T1000 (cell line): ENCODE data around the gene DDX41.

ENCODE experiments used
- DNase-seq: peaks from one replicate; lab custom pipeline; 2025; ENCODE audit warnings: mixed read lengths; lab: John Stamatoyannopoulos, UW

Gene DDX41

DNA sequence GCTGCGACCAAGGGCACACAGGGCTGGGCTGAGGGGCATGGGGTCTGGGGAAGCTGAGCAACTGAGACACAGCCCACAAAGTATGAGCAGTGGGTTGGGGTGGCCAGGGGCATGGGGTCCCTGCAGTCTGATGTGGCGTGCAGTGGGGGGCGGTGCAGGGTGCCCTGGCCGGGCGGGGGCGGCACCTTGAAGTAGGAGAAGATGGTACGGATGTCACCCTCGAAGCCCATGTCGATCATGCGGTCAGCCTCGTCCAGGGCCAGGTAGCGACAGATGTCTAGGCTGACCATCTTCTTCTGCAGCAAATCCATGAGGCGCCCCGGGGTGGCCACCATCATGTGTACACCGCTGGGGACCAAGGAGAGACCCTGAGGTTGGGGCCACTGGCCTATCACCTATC, 3.3 kb downstream of the DDX41 start:
- no peak for DNase-seq

DNA sequence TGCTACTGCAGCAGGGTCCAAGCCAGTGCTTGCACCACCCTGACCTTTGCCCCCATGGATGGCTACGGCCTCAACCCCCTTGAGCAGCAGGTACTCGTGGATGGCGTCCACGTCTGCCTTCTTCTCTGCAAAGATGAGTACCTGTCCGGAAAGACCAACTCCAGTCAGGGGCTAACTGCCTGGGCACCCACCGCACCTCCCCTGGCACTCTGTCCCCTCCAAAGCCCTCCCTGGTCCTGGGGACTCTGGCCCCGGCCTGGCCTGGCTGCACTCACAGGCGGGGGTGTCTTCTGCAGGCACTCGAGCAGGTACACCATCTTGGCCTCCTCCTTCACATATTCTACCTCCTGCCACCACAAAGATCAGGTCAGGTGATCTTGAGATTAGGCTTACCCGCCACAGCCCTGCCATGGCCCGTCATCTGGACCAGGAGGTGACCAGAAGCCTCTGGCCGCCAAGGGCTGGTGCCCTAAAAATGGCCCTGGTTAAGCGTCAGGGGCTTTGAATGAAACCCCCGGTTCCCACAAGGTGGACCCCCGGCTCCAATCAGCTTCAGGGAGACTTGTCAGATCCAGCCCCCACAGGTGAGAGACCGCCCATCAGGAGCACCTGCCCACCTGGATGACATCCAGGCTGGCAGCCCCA, 3.9 kb downstream of the DDX41 start:
- DNase-seq = no peak

- DNase-seq = no peak
These were observed 4.7 kb downstream of the DDX41 start for GRCh38 chr5:177511796-177512675.

- no peak for DNase-seq
These were observed 5.6 kb downstream of the DDX41 start for GRCh38 chr5:177511181-177511580.

GRCh38 chr5:177510567-177511053, 6.2 kb downstream of the DDX41 start:
- DNase-seq = no peak

GRCh38 chr5:177509991-177510566, 6.7 kb downstream of the DDX41 start:
- DNase-seq = no peak

- no peak for DNase-seq
These were observed 7.3 kb downstream of the DDX41 start, which contains the start of gene DOK3 for GRCh38 chr5:177509381-177509951. Gene DOK3 (minus strand): TSS chr5:177509826. CDS start chr5:177509540, 286 bp downstream.

DNA sequence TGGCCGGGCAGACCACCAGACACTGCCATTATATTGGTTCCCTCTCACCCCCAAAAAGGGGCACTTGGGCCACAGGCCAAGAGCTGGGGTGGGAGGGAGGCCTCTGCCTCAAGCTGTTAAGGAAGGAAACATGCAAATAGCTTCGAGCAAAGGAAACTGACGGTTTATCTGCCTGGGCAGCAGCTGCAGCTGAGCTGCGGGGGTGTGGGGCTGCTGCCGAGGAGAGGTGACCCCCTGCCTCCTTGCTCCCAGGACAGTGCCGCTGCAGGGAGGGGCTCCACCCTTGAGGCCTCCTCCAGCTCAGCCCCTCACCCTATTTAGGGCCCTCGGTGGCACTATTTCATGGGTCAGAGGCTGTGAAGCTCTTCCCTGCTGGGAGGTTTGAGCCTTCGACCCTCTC, 7.9 kb downstream of the DDX41 start:
- DNase-seq = no peak

- DNase-seq = no peak
These were observed 8.5 kb downstream of the DDX41 start for GRCh38 chr5:177508221-177508611.

- DNase-seq = no peak
These were observed 9.1 kb downstream of the DDX41 start for GRCh38 chr5:177507596-177508220.

- no peak for DNase-seq
These were observed 9.6 kb downstream of the DDX41 start for GRCh38 chr5:177507165-177507564.

GRCh38 chr5:177505075-177505474, 11.7 kb downstream of the DDX41 start:
- DNase-seq = no peak

DNA sequence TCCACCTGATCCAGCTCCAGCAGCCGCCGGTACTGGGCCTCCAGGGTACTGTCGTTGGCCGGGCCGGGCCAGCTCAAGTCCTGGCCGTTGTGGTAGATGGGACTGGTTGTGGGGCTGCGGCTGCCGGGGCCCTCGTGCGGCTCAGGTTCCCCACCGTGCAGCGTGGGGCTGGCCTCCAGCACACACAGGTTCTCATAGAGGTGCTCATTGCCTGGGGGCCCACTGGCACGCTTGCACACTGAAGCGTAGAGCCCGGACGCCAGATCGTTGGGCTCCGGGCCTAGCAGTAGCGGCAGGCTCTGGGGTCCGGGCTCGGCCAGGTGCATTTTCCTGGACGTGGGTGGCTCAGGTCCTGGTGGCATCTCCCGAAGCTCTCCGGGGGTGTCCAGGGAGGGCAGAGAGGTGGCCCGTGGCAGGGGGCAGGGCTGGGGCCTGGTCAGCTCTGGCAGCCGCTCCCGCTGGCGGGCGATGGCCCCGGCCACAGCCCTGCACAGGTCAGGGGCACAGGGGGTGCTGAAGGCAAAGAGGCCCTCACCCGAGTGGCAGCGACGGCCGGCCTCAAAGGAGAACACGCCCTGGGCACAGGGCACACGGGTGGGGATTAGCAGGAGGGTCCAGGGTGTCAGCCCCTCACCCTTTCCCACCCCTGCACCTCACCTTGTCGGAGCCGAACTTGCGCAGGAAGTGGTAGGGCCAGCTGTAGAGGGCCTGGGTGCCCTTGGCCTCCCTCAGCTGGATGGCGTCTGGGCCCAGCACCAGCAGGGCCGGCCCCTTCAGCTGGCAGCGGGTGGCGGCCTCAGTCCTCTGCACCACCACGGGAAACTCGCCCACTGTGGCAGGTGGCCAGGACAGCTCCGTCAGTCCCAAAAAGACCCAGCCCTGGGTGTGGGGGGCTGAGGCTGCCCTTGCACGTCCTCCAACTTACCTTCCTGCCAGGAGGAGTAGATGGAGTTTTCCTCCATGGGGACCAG, 12.4 kb downstream of the DDX41 start:
- no peak for DNase-seq

GRCh38 chr5:177503351-177504085, 13.2 kb downstream of the DDX41 start:
- DNase-seq = no peak

- DNase-seq = no peak
These were observed 13.9 kb downstream of the DDX41 start for GRCh38 chr5:177502886-177503285.

GRCh38 chr5:177501874-177502678, 14.7 kb downstream of the DDX41 start:
- no peak for DNase-seq

DNA sequence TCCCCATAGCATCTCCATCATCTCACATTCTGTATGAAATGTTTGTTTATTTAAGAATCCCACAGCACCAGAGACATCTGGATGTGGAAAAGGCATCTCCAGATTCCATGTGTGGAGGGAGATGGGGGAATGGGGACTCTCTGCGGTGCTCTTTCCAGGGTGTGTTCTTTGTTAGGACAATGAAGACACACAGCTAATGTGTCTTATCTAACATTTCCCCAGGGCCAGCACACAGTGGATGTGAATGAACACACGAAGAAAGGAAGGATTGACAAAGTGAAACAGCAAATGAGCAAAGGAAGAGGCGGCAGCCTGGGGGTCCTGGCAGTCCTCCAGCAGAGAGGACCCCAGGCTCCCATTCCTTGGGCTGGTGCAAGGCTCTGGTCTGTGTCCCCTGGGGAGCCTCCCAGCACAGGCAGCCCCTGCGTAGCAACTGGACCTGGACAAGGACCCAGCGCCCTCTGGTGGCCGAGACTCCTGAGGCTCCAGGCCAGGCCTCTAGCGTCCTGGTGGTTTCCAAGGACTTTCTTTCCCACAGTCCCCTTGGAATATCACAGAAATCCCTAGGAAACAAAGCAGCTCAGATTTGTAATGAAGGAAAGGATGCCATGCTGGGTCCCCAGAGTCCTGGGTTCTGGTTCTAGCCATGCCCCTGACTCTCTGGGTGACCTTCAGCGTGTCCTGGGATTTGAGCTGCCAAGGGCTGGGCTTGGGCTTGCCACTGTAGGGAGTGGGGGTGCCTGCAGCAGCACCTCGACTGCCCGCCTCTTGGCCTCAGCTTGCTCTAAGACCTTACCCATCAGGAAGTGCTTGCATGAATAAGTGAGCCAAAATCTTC, 15.9 kb downstream of the DDX41 start:
- DNase-seq = peak; percentile 77

DNA sequence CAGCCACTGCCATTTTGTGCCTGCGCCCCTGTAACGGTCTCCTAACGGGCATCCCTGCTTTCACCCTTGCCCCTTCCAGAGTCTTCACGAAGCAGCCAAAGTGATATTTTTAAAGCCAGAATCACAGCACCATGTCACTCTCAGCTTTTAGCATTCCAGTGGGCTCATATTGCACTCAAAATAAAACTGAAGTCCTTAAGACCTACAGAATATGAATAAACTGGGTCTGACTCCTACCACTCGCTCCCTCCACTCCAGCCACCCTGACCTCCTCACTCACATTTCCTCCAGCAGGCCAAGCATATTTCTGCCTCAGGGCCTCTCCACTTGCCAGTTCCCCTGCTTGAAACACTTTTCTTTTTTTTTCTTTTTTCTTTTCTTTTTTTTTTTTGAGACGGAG, 16.9 kb downstream of the DDX41 start:
- no peak for DNase-seq
